ENCODE results near the gene BACE1. TPM values are rescaled to one million over a fixed set of nuclear protein-coding genes. Genes with fewer than 3 reads are reported as not detected.

Gene BACE1
- total and polyA plus RNA-seq, 2 donors (not counting 3 experiments of a cell fraction or from before 2014, with no cell fraction given), result 28.8 to 29.6 TPM

DNA sequence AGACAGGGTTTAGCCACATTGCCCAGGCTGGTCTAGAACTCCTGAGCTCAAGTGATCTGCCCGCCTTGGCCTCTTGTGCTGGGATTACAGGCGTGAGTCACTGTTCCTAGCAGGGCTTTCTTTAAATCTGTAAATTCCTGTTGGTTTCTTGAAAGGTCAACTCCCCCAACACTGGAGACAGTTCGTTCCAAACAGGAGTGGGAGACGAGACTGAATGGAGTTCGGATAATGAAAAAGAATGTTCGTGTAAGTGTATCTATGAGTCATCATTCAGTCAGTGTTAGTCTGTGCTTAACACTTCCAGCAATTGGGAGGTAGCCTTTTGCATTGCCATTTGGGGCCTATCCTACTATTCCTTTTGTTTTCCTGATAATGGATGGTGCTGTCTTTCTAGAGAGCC lies 34.9 kb downstream of the BACE1 start:
- H3K27ac ChIP-seq (ENCODE audit: insufficient read depth, low read depth, low read length), result peak overlapping the region; percentile 57
- peaks cover 21% of the 10 kb centered on the region for H3K4me1 ChIP-seq (ENCODE audit: control insufficient read depth, extremely low read depth, insufficient read depth, low read length)
- TF ChIP-seq MYC (IDR thresholded peaks at IDR 0.05; ENCODE audit: low read depth, low read length) (no peak), POLR2A (IDR thresholded peaks at IDR 0.05; ENCODE audit: low read depth, low read length) (no peak), GATA2 (IDR thresholded peaks at IDR 0.05; ENCODE audit: insufficient read depth, insufficient read length, low read depth, low read length) (no peak), FOS (IDR thresholded peaks at IDR 0.05; ENCODE audit: borderline replicate concordance, insufficient read depth, low read length) (peak; percentile 97), POLR2AphosphoS5 (IDR thresholded peaks at IDR 0.05; ENCODE audit: insufficient read depth, low read depth, low read length) (peak; percentile 27), JUN (IDR thresholded peaks at IDR 0.05; ENCODE audit: borderline replicate concordance, insufficient read depth, insufficient read length, low read depth) (peak; percentile 94), EZH2 (IDR thresholded peaks at IDR 0.05; ENCODE audit: borderline replicate concordance, low read depth, low read length, severe bottlenecking) (no peak)
- TF ChIP-seq, protein P1, sequence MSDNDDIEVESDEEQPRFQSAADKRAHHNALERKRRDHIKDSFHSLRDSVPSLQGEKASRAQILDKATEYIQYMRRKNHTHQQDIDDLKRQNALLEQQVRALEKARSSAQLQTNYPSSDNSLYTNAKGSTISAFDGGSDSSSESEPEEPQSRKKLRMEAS (IDR thresholded peaks at IDR 0.05; ENCODE audit: insufficient read depth, insufficient read length), result no peak
- TF ChIP-seq, protein P2, sequence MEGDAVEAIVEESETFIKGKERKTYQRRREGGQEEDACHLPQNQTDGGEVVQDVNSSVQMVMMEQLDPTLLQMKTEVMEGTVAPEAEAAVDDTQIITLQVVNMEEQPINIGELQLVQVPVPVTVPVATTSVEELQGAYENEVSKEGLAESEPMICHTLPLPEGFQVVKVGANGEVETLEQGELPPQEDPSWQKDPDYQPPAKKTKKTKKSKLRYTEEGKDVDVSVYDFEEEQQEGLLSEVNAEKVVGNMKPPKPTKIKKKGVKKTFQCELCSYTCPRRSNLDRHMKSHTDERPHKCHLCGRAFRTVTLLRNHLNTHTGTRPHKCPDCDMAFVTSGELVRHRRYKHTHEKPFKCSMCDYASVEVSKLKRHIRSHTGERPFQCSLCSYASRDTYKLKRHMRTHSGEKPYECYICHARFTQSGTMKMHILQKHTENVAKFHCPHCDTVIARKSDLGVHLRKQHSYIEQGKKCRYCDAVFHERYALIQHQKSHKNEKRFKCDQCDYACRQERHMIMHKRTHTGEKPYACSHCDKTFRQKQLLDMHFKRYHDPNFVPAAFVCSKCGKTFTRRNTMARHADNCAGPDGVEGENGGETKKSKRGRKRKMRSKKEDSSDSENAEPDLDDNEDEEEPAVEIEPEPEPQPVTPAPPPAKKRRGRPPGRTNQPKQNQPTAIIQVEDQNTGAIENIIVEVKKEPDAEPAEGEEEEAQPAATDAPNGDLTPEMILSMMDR (IDR thresholded peaks at IDR 0.05; ENCODE audit: extremely low read depth in 1 of 2, insufficient read depth in 1 of 2, low read depth in 1 of 2, low read length in 2 of 2), result no peak
- no peaks in the 10 kb centered on the region for H3K9me1 ChIP-seq (replicated peaks; ENCODE audit: control insufficient read depth, extremely low read depth, insufficient read depth, low read length)
- intact Hi-C loops (cut with micrococcal nuclease) (loop anchor here (2.0 kb wide), 1 partner anchor 36 kb away; the partner anchor contains the start of gene BACE1), dilution Hi-C loops (cut with MboI; ENCODE audit: extremely low pct_ligation_motif_present, low sequenced_read_pairs) (no loop called here)
- H3K27me3 ChIP-seq (ENCODE audit: control insufficient read depth in 2 of 2, insufficient read depth in 2 of 2, low read length in 2 of 2), result no peaks in the 10 kb centered on the region
- ChIA-PET CTCF (interaction anchor here (1.2 to 1.3 kb wide), 2 partner anchors 10 to 42 kb away, joined by 4 to 5 read pairs; no protein-coding TSS in a partner anchor), POLR2A (no interaction called here)
- no peaks in the 10 kb centered on the region for H3K9me3 ChIP-seq (replicated peaks; ENCODE audit: control insufficient read depth, insufficient read depth, low read length)
- peak overlapping the region; percentile 6 for H3K4me2 ChIP-seq (ENCODE audit: insufficient read depth, low read length)
- FAIRE-seq (peak; percentile 98), DNase-seq (ENCODE audit: low read depth, low spot score) (peak; percentile 90)
- no peak overlapping the region for H2AFZ ChIP-seq (ENCODE audit: low read depth, low read length)
- no peaks in the 10 kb centered on the region for H4K20me1 ChIP-seq (replicated peaks; ENCODE audit: control insufficient read depth, extremely low read depth, insufficient read depth, low read length)
- peaks cover 5 to 9% of the 10 kb centered on the region in 2 experiments for H3K36me3 ChIP-seq (ENCODE audit: control insufficient read depth in 2 of 2, extremely low read depth in 1 of 2, insufficient read depth in 2 of 2, low read length in 2 of 2)
- H3K9ac ChIP-seq (replicated peaks; ENCODE audit: extremely low read depth, insufficient read depth, low read length), result no peak overlapping the region
- no peak overlapping the region for H3K4me3 ChIP-seq (replicated peaks in 1 of 3; ENCODE audit: insufficient read depth in 1 of 3, low read depth in 1 of 3, low read length in 3 of 3)
- no TSS peak for BruUV-seq (replicated peaks)
- H3K79me2 ChIP-seq (ENCODE audit: control insufficient read depth, insufficient read depth, low read length), result no peaks in the 10 kb centered on the region

Data from endothelial cell of umbilical vein (primary cell).